Endothelial cell of umbilical vein (primary cell): Measurements from ENCODE around the gene NOXRED1. TPM values are rescaled to one million over a fixed set of nuclear protein-coding genes. Genes with fewer than 3 reads are reported as not detected.

ENCODE experiments used
- Bru-seq: library from RNA; stranded (reverse); fragments of 400-500 nt; gene quantifications from one replicate; lab custom pipeline; 2021; lab: Mats Ljungman, UMichigan
- BruChase-seq, 2 experiments: library from RNA; stranded (reverse); fragments of 400-500 nt; gene quantifications; one replicate each; lab custom pipeline; 2021; lab: Mats Ljungman, UMichigan
- BruUV-seq: library from RNA; stranded (reverse); fragments of 400-500 nt; replicated peaks from 2 replicates; lab custom pipeline; 2021; lab: Mats Ljungman, UMichigan
- CTCF ChIA-PET: fragments of 300-600, 350-600 bp; sonication (Branson Sonifier 250); formaldehyde crosslinking; loops from one replicate; lab custom pipeline; 2021; ENCODE audit warnings: antibody characterized with exemption, inconsistent platforms; lab: Charles Lee
- POLR2A ChIA-PET: fragments of 300-600, 350-600 bp; sonication (Branson Sonifier 250); formaldehyde crosslinking; loops from one replicate; lab custom pipeline; 2021; ENCODE audit warnings: antibody characterized with exemption, inconsistent platforms; lab: Charles Lee
- DNase-seq: peaks from one replicate; pipeline ENCODE4 v3.0.0-alpha.2; 2011; ENCODE audit warnings: low read depth, low spot score
- FAIRE-seq: peaks from 2 replicates; lab custom pipeline; 2011; peaks lifted over from hg19 to GRCh38; lab: Jason Lieb, UNC
- H2AFZ ChIP-seq: 2 replicates; pipeline ENCODE4 v1.6.0; 2012; ENCODE audit warnings: low read depth, low read length, control low read depth, inconsistent platforms
- H3K27ac ChIP-seq: 2 replicates; pipeline ENCODE4 v1.5.1; 2011; ENCODE audit warnings: low read depth, mild to moderate bottlenecking, control low read depth, low read length, moderate library complexity; ENCODE audit not compliant: insufficient read depth
- H3K27me3 ChIP-seq, 2 experiments: 2 replicates each; pipeline versions ENCODE4 v1.6.0 to v1.6.1; 2011; ENCODE audit warnings: low read length in 2 of 2, mixed read lengths in 1 of 2; ENCODE audit not compliant: control insufficient read depth in 2 of 2, insufficient read depth in 2 of 2
- H3K36me3 ChIP-seq, 2 experiments: 2 replicates in 1 of 2; 3 replicates in 1 of 2; pipeline ENCODE4 v1.5.1; 2011; ENCODE audit warnings: low read length in 2 of 2, mild to moderate bottlenecking in 1 of 2, moderate library complexity in 1 of 2; ENCODE audit not compliant: control insufficient read depth in 2 of 2, insufficient read depth in 2 of 2; ENCODE audit errors: extremely low read depth in 1 of 2
- H3K4me1 ChIP-seq: 3 replicates; pipeline ENCODE4 v1.5.1; 2011; ENCODE audit warnings: mild to moderate bottlenecking, low read length; ENCODE audit not compliant: control insufficient read depth, insufficient read depth; ENCODE audit errors: extremely low read depth
- H3K4me2 ChIP-seq: 2 replicates; pipeline ENCODE4 v1.6.1; 2011; ENCODE audit warnings: low read length, control low read depth, mixed read lengths; ENCODE audit not compliant: insufficient read depth
- H3K4me3 ChIP-seq, 3 experiments: fragments of 200-600 bp in 1 of 3; sonication (generic), shearing (Covaris generic) in 1 of 3; replicated peaks in 1 of 3; 2 replicates each; pipeline ENCODE4 v1.5.1; 2011 to 2016; ENCODE audit warnings: control low read depth in 3 of 3, low read length in 3 of 3, mild to moderate bottlenecking in 2 of 3, inconsistent platforms in 1 of 3, low read depth in 1 of 3, moderate library complexity in 1 of 3; ENCODE audit not compliant: insufficient read depth in 1 of 3
- H3K79me2 ChIP-seq: 2 replicates; pipeline ENCODE4 v1.6.0; 2012; ENCODE audit warnings: low read length, inconsistent platforms; ENCODE audit not compliant: control insufficient read depth, insufficient read depth
- H3K9ac ChIP-seq: replicated peaks from 2 replicates; pipeline ENCODE3; 2011; ENCODE audit warnings: low read length, control low read depth; ENCODE audit not compliant: insufficient read depth; ENCODE audit errors: extremely low read depth
- H3K9me1 ChIP-seq: replicated peaks from 3 replicates; pipeline ENCODE4 v1.6.0; 2011; ENCODE audit warnings: mild to moderate bottlenecking, low read length; ENCODE audit not compliant: control insufficient read depth, insufficient read depth; ENCODE audit errors: extremely low read depth
- H3K9me3 ChIP-seq: replicated peaks from 2 replicates; pipeline ENCODE4 v1.5.1; 2012; ENCODE audit warnings: low read length, inconsistent platforms; ENCODE audit not compliant: control insufficient read depth, insufficient read depth
- H4K20me1 ChIP-seq: replicated peaks from 2 replicates; pipeline ENCODE3; 2011; ENCODE audit warnings: mild to moderate bottlenecking, low read length; ENCODE audit not compliant: control insufficient read depth, insufficient read depth; ENCODE audit errors: extremely low read depth
- EZH2 ChIP-seq: IDR thresholded peaks from 2 replicates; pipeline ENCODE4 v1.6.1; 2012; ENCODE audit warnings: borderline replicate concordance, low read depth, mild to moderate bottlenecking, moderate library complexity, low read length, inconsistent platforms; ENCODE audit not compliant: severe bottlenecking
- FOS ChIP-seq: IDR thresholded peaks from 2 replicates; pipeline ENCODE4 v1.6.1; 2011; ENCODE audit warnings: mild to moderate bottlenecking, low read length, moderate library complexity, borderline replicate concordance; ENCODE audit not compliant: insufficient read depth
- GATA2 ChIP-seq: IDR thresholded peaks from 2 replicates; pipeline ENCODE4 v1.7.0; 2011; ENCODE audit warnings: low read depth, mild to moderate bottlenecking, moderate library complexity, mixed read lengths, low read length; ENCODE audit not compliant: insufficient read length, insufficient read depth
- JUN ChIP-seq: IDR thresholded peaks from 2 replicates; pipeline ENCODE4 v1.6.1; 2011; ENCODE audit warnings: borderline replicate concordance, low read depth; ENCODE audit not compliant: insufficient read length, insufficient read depth
- MYC ChIP-seq: IDR thresholded peaks from one replicate; pipeline ENCODE4 v1.6.1; 2011; ENCODE audit warnings: mild to moderate bottlenecking, low read depth, low read length
- POLR2A ChIP-seq: IDR thresholded peaks from 2 replicates; pipeline ENCODE4 v1.6.1; 2012; ENCODE audit warnings: low read depth, mild to moderate bottlenecking, control low read depth, low read length
- POLR2AphosphoS5 ChIP-seq: IDR thresholded peaks from 2 replicates; pipeline ENCODE4 v1.6.1; 2012; ENCODE audit warnings: low read depth, mild to moderate bottlenecking, control low read depth, low read length, moderate library complexity; ENCODE audit not compliant: insufficient read depth
- dilution Hi-C: fragments of 300-500 bp; cut with MboI; formaldehyde crosslinking; loops from one replicate; pipeline ENCODE4 v1.15.0; 2019; ENCODE audit warnings: low sequenced_read_pairs; ENCODE audit not compliant: extremely low pct_ligation_motif_present
- intact Hi-C: fragments of 100-400 bp; cut with micrococcal nuclease; formaldehyde crosslinking; loops from one replicate; pipeline ENCODE4 v1.10.0; 2022
- long read RNA-seq: library from polyadenylated mRNA; stranded (forward); transcript quantifications from one replicate; pipeline ENCODE4 v2.0.0, GENCODE V29; 2021
- polyA minus RNA-seq, 3 experiments: library from RNA; depleted of rRNA, polyadenylated mRNA; stranded (reverse); fragments of >200 nt; gene quantifications; 1 replicate in 1 of 3; 2 replicates in 2 of 3; pipeline ENCODE4 v1.2.3, GENCODE V29; 2011
- polyA plus RNA-seq, 4 experiments: library from polyadenylated mRNA; depleted of rRNA in 3 of 4; stranded (reverse) in 3 of 4; unstranded in 1 of 4; fragments of >200 nt; gene quantifications; 2 replicates each; pipeline versions ENCODE4 v1.2.1 to v1.2.3, GENCODE V29; 2011 to 2012; ENCODE audit warnings: missing spikeins in 1 of 4
- total RNA-seq: library from RNA; stranded (reverse); gene quantifications from 2 replicates; pipeline ENCODE4 v1.2.3, GENCODE V29; 2021
- TF ChIP-seq, protein P1 (sequence below), 2 donors: IDR thresholded peaks; 1 replicate in 1 of 2; 2 replicates in 1 of 2; pipeline ENCODE4 v1.5.1; 2011; ENCODE audit warnings: low read length in 2 of 2, mild to moderate bottlenecking in 2 of 2, moderate library complexity in 2 of 2, control low read depth in 1 of 2, inconsistent platforms in 1 of 2, low read depth in 1 of 2; ENCODE audit not compliant: insufficient read depth in 1 of 2; ENCODE audit errors: extremely low read depth in 1 of 2
- TF ChIP-seq, protein P2 (sequence below): IDR thresholded peaks from 2 replicates; pipeline ENCODE4 v1.6.1; 2011; ENCODE audit not compliant: insufficient read depth, insufficient read length

Gene NOXRED1, protein sequence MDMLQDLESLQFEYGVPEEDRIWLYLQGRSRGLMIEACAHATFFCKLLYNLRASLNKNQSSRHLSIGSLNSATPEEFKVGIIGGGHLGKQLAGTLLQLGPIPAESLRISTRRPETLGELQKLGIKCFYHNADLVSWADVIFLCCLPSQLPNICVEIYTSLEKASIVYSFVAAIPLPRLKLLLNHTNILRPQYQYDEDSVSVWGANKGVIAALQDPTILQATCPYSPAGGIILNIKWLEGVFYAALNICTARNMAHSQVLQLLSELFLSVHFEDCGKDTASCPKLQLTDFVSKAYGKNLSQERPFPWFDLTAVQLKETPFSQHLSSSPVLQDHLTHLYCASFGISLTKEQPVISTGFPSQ
- total RNA-seq (0.33 and 0.48 TPM in 2 replicates), polyA plus RNA-seq (0.03 and 0.15 TPM in 2 replicates), polyA minus RNA-seq (0.15 and 0.74 TPM in 2 replicates), Bru-seq, nascent RNA (percentile 33 among the genes with signal in this experiment), BruChase-seq, experiment 1, labeled RNA remaining after a 6-hour chase (percentile 40 among the genes with signal in this experiment), BruChase-seq, experiment 2, labeled RNA remaining after a 2-hour chase (percentile 37 among the genes with signal in this experiment)
- not detected in 2 replicates for polyA plus RNA-seq (2011; cell fraction: cytosol; rRNA removed)
- polyA plus RNA-seq (2011; cell fraction: nucleus; rRNA removed): 0.39 and 0.42 TPM in 2 replicates
- 0.10 and 0.17 TPM in 2 replicates for polyA plus RNA-seq (2012)
- not detected for polyA minus RNA-seq (2011; cell fraction: cytosol; rRNA and poly(A)+ RNA removed)
- polyA minus RNA-seq (2011; cell fraction: nucleus; rRNA and poly(A)+ RNA removed): 0.19 and 0.24 TPM in 2 replicates
- long read RNA-seq: 0 reads

DNA sequence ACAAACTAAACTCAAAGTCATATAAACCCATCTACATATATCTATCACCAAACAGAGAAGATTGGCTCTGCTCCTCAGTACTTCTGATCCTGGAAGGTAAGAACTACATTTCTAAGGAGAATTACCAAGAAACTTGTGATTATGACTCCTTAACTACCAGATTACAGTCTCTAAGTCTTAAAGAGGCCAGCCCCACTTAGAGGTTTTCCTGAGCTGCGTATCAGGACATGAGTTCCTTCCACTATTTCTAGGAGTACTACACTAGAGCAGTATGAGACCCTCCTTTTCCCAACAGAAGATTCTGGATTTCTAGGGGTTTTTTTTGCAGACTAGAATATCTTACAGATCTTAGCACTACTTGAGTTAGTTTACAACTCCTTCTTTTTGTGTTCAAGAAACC lies at the start of gene NOXRED1:
NOXRED1 (minus strand) TSS at position 101 of the 400 bp plus-strand sequence. CDS start 634 bp downstream, outside the sequence.
- ChIA-PET POLR2A (no interaction called here), CTCF (no interaction called here)
- Histone ChIP-seq H2AFZ (no peak within 1 kb of the TSS), H3K27me3 (no peaks in the 10 kb centered on the region), H3K9ac (no peak within 1 kb of the TSS), H4K20me1 (no peaks in the 10 kb centered on the region), H3K36me3 (peaks cover 4 to 29% of the 10 kb centered on the region in 2 experiments), H3K4me2 (no peak within 1 kb of the TSS), H3K4me3 (no peak within 1 kb of the TSS), H3K9me3 (no peaks in the 10 kb centered on the region), H3K79me2 (no peaks in the 10 kb centered on the region), H3K27ac (no peak within 1 kb of the TSS), H3K9me1 (no peaks in the 10 kb centered on the region), H3K4me1 (no peaks in the 10 kb centered on the region)
- intact Hi-C loops (no loop called here), dilution Hi-C loops (no loop called here)
- TF ChIP-seq GATA2: no peak
- TF ChIP-seq POLR2A: no peak
- no peak for TF ChIP-seq JUN
- TF ChIP-seq, protein P1, sequence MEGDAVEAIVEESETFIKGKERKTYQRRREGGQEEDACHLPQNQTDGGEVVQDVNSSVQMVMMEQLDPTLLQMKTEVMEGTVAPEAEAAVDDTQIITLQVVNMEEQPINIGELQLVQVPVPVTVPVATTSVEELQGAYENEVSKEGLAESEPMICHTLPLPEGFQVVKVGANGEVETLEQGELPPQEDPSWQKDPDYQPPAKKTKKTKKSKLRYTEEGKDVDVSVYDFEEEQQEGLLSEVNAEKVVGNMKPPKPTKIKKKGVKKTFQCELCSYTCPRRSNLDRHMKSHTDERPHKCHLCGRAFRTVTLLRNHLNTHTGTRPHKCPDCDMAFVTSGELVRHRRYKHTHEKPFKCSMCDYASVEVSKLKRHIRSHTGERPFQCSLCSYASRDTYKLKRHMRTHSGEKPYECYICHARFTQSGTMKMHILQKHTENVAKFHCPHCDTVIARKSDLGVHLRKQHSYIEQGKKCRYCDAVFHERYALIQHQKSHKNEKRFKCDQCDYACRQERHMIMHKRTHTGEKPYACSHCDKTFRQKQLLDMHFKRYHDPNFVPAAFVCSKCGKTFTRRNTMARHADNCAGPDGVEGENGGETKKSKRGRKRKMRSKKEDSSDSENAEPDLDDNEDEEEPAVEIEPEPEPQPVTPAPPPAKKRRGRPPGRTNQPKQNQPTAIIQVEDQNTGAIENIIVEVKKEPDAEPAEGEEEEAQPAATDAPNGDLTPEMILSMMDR (IDR thresholded peaks at IDR 0.05; ENCODE audit: extremely low read depth in 1 of 2, insufficient read depth in 1 of 2, low read depth in 1 of 2, low read length in 2 of 2): no peak
- TF ChIP-seq FOS: no peak
- no peak for TF ChIP-seq MYC
- TF ChIP-seq, protein P2, sequence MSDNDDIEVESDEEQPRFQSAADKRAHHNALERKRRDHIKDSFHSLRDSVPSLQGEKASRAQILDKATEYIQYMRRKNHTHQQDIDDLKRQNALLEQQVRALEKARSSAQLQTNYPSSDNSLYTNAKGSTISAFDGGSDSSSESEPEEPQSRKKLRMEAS: no peak
- TF ChIP-seq POLR2AphosphoS5: no peak
- no peak for TF ChIP-seq EZH2
- DNase-seq (no peak), FAIRE-seq (no peak)
- BruUV-seq: no TSS peak
